HG03558 (cell line): ENCODE results near the gene KLHDC9.
A peak's percentile ranks its signal among the peaks of the same experiment; 100 is the strongest.
"Not testable (repeated sequence)": the region's sequence is repeated elsewhere in the genome, so short reads cannot be mapped to it uniquely, and the experiment has no call there.

Source experiments
- ATAC-seq: cut with Tn5 transposase; IDR thresholded peaks from one replicate; pipeline ENCODE4 v1.9.1; 2021; ENCODE audit warnings: moderate number of reproducible peaks; ENCODE audit not compliant: unreplicated experiment; ENCODE audit errors: extremely low read depth

The KLHDC9 gene

GRCh38 chr1:161092621-161093028 lies 5.5 kb upstream of the KLHDC9 start:
- no peak for ATAC-seq

GRCh38 chr1:161094481-161094880 lies 3.7 kb upstream of the KLHDC9 start:
- no peak for ATAC-seq

- no peak for ATAC-seq
These were observed 2.9 kb upstream of the KLHDC9 start for GRCh38 chr1:161095230-161095629.

- no peak for ATAC-seq
These were observed 2.1 kb upstream of the KLHDC9 start for GRCh38 chr1:161096015-161096414.

- ATAC-seq = no peak
These were observed 1.6 kb upstream of the KLHDC9 start for GRCh38 chr1:161096530-161096929.

GRCh38 chr1:161099090-161099802 lies 1.1 kb downstream of the KLHDC9 start:
- no peak for ATAC-seq

- ATAC-seq = no peak
These were observed 2.4 kb downstream of the KLHDC9 start for GRCh38 chr1:161100556-161100955.

- ATAC-seq = no peak
These were observed 8.3 kb downstream of the KLHDC9 start for GRCh38 chr1:161106431-161106830.

- ATAC-seq = no peak
These were observed 13.0 kb downstream of the KLHDC9 start for GRCh38 chr1:161111117-161111516.

GRCh38 chr1:161111527-161111926 lies 13.4 kb downstream of the KLHDC9 start:
- ATAC-seq = no peak

GRCh38 chr1:161113915-161114314 lies 15.8 kb downstream of the KLHDC9 start:
- no peak for ATAC-seq

GRCh38 chr1:161114556-161114955 lies 16.4 kb downstream of the KLHDC9 start:
- ATAC-seq = no peak

GRCh38 chr1:161115132-161115711 lies 17.1 kb downstream of the KLHDC9 start:
- no peak for ATAC-seq

- not testable (repeated sequence) for ATAC-seq
These were observed 17.8 kb downstream of the KLHDC9 start for GRCh38 chr1:161115961-161116360.

- ATAC-seq = peak; percentile 64
These were observed 19.8 kb downstream of the KLHDC9 start, which contains the start of the genes NIT1 and PFDN2 for GRCh38 chr1:161117759-161118581. TSS of gene NIT1 (plus strand) at chr1:161118105. CDS start at chr1:161118177, 72 bp downstream. TSS of gene PFDN2 (minus strand) at chr1:161118037. CDS start at chr1:161118026, 11 bp downstream.

- no peak for ATAC-seq
These were observed 21.1 kb downstream of the KLHDC9 start for GRCh38 chr1:161119092-161119903.

GRCh38 chr1:161121042-161121650 lies 23.0 kb downstream of the KLHDC9 start:
- ATAC-seq = no peak

- ATAC-seq = no peak
These were observed 23.7 kb downstream of the KLHDC9 start for GRCh38 chr1:161121834-161122233.

GRCh38 chr1:161122967-161123366 lies 24.8 kb downstream of the KLHDC9 start:
- no peak for ATAC-seq

GRCh38 chr1:161127649-161128048 lies 29.5 kb downstream of the KLHDC9 start:
- no peak for ATAC-seq
